ENCODE data around the gene LSAMP. TPM values are rescaled to one million over a fixed set of nuclear protein-coding genes. Genes with fewer than 3 reads are reported as not detected.

LSAMP gene
- total RNA-seq, 1 donor from 2014 or later: 24.6 TPM

GRCh38 chr3:115825046-115825445 is 620.2 kb downstream of the LSAMP start:
- TF ChIP-seq, protein P1, sequence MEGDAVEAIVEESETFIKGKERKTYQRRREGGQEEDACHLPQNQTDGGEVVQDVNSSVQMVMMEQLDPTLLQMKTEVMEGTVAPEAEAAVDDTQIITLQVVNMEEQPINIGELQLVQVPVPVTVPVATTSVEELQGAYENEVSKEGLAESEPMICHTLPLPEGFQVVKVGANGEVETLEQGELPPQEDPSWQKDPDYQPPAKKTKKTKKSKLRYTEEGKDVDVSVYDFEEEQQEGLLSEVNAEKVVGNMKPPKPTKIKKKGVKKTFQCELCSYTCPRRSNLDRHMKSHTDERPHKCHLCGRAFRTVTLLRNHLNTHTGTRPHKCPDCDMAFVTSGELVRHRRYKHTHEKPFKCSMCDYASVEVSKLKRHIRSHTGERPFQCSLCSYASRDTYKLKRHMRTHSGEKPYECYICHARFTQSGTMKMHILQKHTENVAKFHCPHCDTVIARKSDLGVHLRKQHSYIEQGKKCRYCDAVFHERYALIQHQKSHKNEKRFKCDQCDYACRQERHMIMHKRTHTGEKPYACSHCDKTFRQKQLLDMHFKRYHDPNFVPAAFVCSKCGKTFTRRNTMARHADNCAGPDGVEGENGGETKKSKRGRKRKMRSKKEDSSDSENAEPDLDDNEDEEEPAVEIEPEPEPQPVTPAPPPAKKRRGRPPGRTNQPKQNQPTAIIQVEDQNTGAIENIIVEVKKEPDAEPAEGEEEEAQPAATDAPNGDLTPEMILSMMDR (IDR thresholded peaks at IDR 0.05): no peak
- Histone ChIP-seq H3K36me3 (no peaks in the 10 kb centered on the region), H3K27ac (no peak overlapping the region), H3K9me3 (no peaks in the 10 kb centered on the region), H3K4me1 (no peaks in the 10 kb centered on the region), H3K4me3 (no peak overlapping the region), H3K27me3 (no peaks in the 10 kb centered on the region)
- DNase-seq: no peak
- intact Hi-C loops (cut with DNase I): no loop called here
- ATAC-seq: no peak

- H3K36me3 ChIP-seq: no peaks in the 10 kb centered on the region
- ATAC-seq (no peak), DNase-seq (no peak)
- no peaks in the 10 kb centered on the region for H3K4me1 ChIP-seq
- TF ChIP-seq, protein P1 (IDR thresholded peaks at IDR 0.05): no peak
- no peaks in the 10 kb centered on the region for H3K27me3 ChIP-seq
- intact Hi-C loops (cut with DNase I): no loop called here
- H3K27ac ChIP-seq: no peak overlapping the region
- H3K4me3 ChIP-seq: no peak overlapping the region
- no peaks in the 10 kb centered on the region for H3K9me3 ChIP-seq
These were observed 622.2 kb downstream of the LSAMP start for GRCh38 chr3:115823083-115823482.

DNA sequence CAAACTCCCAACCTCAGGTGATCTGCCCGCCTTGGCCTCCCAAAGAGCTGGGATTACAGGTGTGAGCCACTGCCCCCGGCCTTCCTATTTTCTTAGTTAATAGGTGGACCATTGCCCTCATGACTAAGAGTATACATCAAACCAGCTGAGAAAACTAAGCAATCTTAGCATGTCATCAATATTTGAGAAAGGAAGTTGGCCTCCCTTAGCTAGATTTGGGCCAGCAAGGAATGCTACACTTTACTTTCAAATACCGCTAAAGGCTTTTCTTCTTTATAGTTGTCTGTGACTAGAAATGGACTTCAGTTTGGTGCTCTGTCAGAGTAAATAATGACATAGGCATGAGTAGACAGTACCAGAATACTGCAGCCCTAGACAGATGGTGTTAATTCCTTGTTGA is 622.7 kb downstream of the LSAMP start:
- ATAC-seq (no peak), DNase-seq (no peak)
- no peaks in the 10 kb centered on the region for H3K9me3 ChIP-seq
- no peaks in the 10 kb centered on the region for H3K36me3 ChIP-seq
- H3K27me3 ChIP-seq: no peaks in the 10 kb centered on the region
- H3K4me1 ChIP-seq: no peaks in the 10 kb centered on the region
- TF ChIP-seq, protein P1 (IDR thresholded peaks at IDR 0.05): no peak
- intact Hi-C loops (cut with DNase I): no loop called here
- no peak overlapping the region for H3K4me3 ChIP-seq
- H3K27ac ChIP-seq: no peak overlapping the region

DNA sequence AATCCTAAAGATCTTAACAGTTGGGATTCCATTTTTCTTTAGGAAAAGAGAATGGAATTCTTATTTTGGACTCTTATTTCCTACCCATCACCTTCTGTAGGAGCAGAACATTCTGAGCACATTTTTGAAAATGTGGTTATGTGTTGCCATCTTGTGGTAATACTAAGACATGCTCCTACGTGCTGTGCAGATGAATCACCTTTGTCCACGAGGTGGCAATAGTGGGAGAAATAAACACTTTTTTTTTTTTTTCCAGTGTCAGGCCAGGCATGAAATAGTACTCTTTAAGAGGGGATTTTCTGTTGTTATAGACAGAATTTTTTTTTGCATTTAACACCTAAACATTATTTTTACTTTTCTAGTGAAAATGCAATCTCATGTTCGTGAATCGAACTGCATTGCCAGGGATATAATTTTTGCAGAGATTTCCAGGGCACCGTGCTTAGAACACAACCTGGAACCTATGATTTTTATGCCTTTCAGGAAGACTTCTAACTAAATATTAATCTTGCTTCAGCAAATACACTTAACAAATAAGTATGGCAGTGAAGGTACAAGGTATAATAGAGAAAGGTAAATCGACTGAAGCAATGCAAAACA is 625.4 kb downstream of the LSAMP start:
- ATAC-seq: peak; percentile 96
- intact Hi-C loops (cut with DNase I): no loop called here
- Histone ChIP-seq H3K36me3 (no peaks in the 10 kb centered on the region), H3K27ac (no peak overlapping the region), H3K9me3 (no peaks in the 10 kb centered on the region), H3K27me3 (no peaks in the 10 kb centered on the region), H3K4me1 (no peaks in the 10 kb centered on the region), H3K4me3 (no peak overlapping the region)
- no peak for DNase-seq
- TF ChIP-seq, protein P1 (IDR thresholded peaks at IDR 0.05): peak; percentile 98

- Histone ChIP-seq H3K4me1 (no peaks in the 10 kb centered on the region), H3K27me3 (no peaks in the 10 kb centered on the region), H3K9me3 (no peaks in the 10 kb centered on the region), H3K4me3 (no peak overlapping the region), H3K27ac (no peak overlapping the region), H3K36me3 (no peaks in the 10 kb centered on the region)
- TF ChIP-seq, protein P1 (IDR thresholded peaks at IDR 0.05): peak; percentile 96
- ATAC-seq (peak; percentile 88), DNase-seq (no peak)
- intact Hi-C loops (cut with DNase I): no loop called here
These were observed 630.4 kb downstream of the LSAMP start for GRCh38 chr3:115814778-115815380.

Measured in upper lobe of right lung (tissue), 1 donor.